ENCODE results near the gene ARHGAP26.

- no peak for TF ChIP-seq POLR2AphosphoS5 (IDR thresholded peaks at IDR 0.05; ENCODE audit: low read depth, low read length)
- no peak for TF ChIP-seq CTCF (IDR thresholded peaks at IDR 0.05)
- TF ChIP-seq SIN3A (IDR thresholded peaks at IDR 0.05; ENCODE audit: borderline replicate concordance, insufficient read depth, low read depth, low read length), result no peak
- TF ChIP-seq TCF7L2 (IDR thresholded peaks at IDR 0.05; ENCODE audit: low read depth, low read length), result no peak
- no peak for TF ChIP-seq REST (IDR thresholded peaks at IDR 0.05; ENCODE audit: insufficient read depth in 1 of 2, low read depth in 2 of 2, low read length in 1 of 2)
These were observed 388.9 kb downstream of the ARHGAP26 start for GRCh38 chr5:143159031-143159430.
